SHP77 (cell line): ENCODE data around the gene FOXO6.

Experiments
- DNase-seq, 2 experiments: peaks; one replicate each; lab custom pipeline; 2025; lab: John Stamatoyannopoulos, UW

FOXO6 gene

GRCh38 chr1:41365772-41366454 lies 4.7 kb downstream of the FOXO6 start:
- no peak for DNase-seq

- peak in 1 of 2 experiments; percentile 31 for DNase-seq
Observed at GRCh38 chr1:41366455-41367287, 5.4 kb downstream of the FOXO6 start.

DNA sequence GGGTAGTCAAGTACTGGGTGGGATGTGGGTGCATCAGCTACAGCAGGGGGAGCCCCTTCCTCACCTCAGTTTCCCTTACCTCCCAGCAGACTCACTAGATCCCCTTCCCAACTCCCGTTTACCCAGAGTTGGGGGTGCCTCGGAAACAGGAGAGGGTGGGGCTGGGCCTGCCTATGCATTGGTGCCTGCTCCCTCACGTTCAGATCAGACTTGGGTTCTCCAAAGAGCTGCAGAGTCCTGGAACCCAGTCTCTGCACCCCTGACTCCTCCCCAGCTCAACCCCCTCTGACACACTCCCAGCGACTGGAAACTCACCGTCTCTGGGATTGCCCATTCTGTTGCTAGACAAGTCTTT lies 6.0 kb downstream of the FOXO6 start:
- DNase-seq = no peak

DNA sequence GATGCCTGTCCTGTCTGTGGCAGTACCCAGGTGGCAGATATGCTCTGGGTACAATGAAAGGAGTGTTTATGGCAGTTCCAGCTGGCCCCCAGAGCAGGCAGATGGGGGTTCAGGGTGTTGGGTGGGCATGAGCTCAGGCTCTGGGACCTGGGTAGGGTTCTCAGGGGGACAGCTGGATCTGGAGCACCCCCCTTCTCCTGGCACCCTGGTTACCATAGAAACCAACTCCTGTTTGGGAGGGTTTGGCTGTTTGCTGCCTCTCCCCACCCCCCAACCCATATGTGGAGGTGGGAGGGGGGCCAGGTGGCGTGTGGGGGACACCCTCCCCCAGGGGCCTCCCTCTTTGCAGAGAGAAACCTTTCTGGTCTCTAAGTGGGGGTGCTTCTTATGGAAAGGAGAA lies 7.1 kb downstream of the FOXO6 start:
- no peak for DNase-seq

DNA sequence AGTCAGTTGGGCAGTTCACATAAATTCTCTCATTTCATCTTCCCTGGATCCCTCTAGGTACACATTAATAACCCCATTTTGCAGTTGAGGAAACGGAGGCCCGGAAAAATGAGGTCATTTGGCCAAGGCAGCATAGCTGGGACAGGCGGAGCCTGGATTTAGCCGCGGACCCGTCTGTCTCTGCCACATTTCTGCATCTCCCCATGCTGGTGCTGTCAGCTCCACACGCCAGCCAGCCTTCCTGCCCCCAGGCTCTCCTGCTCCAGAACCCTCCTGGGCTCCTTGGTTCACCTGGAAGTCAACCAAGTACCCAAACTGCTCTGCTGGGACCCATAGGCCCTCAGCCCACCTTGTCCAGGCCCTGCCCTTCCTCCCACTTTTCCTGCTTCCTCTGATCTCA lies 7.6 kb downstream of the FOXO6 start:
- DNase-seq = no peak

- DNase-seq = no peak
Observed at GRCh38 chr1:41369531-41369930, 8.3 kb downstream of the FOXO6 start.

- DNase-seq = no peak
Observed at GRCh38 chr1:41370225-41370624, 9.0 kb downstream of the FOXO6 start.

DNA sequence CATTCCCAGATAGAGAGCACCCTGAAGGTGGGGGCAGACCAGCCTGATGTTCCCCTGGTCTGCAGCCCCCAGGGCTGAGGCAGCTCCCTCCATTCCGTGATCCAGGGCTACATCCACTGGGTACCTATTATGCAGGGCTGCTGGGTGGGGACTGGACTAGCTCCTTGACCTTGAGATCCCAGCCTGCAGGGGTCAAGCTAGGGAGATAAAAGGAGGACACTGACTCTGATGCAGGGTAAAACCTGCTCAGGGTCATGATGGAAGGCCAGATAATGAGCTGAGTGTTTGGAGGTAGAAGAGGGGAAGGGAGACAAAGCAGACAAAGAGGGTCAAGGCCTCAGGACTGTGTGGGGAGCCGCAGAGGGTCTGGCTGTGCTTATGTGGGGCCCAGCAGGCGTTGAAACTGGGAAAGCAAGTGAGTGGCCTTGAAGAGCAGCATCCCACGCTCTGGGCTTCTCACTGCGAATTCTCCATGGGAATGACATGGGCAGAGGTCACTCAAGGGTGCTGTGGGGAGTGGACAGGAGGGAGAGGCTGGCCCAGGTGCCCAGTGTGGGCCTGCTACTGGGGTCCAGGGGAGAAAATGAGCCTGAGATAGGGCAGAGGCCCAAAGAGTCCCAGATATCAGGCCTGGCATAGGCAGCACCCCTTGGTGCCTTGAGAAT lies 9.7 kb downstream of the FOXO6 start:
- DNase-seq = no peak

GRCh38 chr1:41371630-41372599 lies 10.7 kb downstream of the FOXO6 start:
- DNase-seq = peak; percentile 90 to 91

DNA sequence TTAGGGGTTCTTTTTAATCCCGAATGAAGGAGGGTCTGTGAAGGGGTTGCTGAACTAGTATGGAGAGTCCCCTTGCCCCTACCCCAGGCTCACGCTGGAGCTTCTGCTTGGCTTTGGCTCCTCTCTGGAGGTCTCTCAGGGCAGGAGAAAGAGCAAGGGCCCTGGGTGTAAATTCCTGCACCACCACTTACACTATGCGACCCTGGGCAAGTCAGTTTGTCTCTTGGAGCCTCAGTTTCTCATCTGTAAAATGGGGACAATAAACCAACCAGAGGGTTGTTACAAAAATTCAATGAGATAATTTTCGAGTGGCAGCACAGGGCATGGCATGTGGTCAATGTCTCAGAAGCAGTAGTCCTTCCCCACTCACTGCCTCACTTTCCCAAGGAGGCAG lies 11.4 kb downstream of the FOXO6 start:
- DNase-seq = no peak

DNA sequence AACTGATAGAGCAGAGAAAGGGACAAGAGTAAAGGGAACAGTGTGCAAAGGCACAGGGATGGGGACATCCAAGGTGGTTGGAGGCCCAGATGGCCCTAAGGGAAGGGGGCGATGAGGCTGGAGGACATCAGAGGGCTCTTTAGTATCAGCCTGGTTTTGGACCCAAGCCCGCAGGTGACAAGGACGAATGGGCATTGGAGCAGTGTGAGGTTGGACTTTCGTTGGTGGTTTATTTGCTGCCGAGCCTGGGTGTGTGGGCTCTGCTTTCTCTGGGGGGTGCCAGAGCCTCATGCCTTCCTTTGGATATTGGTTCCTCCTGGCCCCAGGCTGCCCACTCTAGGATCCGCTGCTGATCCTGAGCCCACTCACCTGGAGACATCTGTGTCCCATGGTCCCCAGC lies 12.1 kb downstream of the FOXO6 start:
- DNase-seq = no peak

DNA sequence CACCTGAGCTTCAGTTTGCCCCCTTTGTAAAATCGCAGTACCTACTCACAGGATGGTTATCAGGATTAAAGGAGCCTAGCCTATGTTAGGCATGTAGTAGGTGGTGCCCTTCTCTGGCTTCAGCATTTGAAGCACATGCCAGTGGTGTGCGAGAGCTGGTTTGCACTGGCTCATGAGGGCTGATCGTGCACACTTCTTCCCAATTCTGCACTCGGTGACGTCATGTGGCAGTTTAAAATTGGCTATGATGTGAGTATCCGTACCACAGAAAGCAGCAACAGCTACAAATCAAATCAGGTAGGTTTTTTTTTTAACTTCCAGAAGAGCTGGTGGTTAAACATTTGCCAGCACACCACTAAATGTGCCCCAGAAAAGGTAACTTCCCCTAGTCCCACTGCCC lies 13.5 kb downstream of the FOXO6 start:
- DNase-seq = no peak

DNA sequence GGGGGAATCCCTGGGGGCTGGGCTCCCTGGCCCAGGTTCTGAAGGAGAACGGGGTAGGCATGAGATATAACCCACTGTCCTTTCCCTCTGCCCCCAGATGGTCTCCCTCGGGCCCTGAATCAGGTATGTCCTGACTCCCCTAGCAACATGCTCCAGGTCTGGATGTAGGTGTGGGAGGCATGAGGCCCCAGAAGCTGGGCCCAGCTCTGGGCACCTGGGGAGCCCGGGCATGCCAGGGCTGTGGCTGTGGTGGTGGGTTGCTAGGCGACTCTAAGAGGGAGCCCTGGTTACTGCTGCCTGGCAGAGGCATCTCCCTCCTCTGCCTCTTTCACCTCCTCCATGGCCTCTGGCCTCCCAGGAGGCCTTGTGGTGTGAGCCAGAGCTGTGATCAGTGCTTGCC lies 16.2 kb downstream of the FOXO6 start:
- no peak for DNase-seq

DNA sequence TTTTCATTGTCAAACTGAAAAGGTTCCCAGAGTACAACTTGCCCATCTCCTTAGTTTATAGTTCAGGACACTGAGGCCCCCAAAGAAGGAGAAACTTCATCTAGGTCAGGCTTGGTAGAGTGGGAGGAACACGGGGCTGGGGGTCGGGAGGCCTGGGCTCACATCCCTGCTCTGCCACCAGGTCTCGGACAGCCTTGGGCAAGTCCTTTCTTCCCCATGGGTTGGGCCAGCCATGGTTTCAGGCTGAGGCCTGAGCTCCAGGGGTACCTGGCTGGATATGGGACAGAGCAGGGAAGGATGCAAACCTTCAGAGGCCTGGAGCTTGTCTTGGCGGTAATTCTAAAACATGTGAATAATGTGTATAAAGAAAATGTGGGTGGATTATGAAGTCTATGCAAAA lies 17.0 kb downstream of the FOXO6 start:
- no peak for DNase-seq

DNA sequence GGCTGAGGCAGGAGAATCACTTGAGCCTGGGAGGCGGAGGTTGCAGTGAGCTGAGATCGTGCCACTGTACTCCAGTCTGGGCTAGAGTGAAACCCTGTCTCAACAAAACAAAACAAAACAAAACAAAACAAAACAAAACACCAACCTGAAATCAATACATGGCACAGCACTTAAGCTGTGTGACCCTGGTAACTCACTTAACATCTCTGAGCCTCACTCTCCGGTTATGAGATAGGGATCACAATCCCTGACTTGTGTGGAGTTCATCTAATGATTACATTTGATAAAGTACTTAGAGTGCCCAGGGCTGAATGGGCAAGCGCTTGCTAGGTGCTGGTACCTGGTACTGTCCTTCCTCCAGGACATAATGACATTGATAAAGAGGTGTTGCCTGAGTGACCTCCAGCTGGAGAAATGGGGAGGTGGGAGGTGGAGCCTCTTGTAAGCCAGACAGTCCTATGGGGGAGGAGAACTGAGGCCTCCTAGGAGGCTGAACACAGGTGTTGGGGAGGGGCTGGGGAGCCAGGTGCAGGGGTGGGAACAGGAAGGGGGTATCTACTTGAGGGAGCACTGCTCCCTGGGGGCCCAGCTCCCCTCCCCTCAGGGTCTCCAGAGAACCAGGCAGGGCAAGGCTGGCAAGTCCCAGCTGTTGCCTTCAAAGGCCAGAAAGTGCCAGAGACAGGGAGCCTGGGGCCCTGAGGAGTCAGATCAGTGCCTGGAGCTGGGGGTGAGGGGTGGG lies 17.9 kb downstream of the FOXO6 start:
- DNase-seq = no peak

DNA sequence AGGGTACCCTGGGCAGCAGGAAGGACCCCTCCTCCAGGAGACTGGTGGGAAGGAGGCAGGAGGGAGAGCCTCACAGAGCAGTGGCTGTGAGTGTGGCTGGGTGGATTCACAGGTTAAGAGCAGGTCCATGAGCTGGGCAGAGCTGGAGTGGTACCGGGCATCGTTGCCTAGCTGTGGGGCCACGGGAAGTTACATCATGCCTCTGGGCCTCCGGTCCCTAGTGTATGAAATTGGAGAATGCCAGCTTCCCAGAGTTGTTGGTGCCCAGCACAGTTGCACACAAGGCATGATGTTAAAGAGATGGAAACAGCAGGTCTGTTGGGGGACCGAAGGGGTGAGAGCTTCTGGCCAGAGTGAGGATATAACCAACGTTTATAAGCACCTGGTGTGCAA lies 18.5 kb downstream of the FOXO6 start:
- DNase-seq = peak in 1 of 2 experiments; percentile 26

- no peak for DNase-seq
Observed at GRCh38 chr1:41380195-41380594, 19.0 kb downstream of the FOXO6 start.

- DNase-seq = peak in 1 of 2 experiments; percentile 37
Observed at GRCh38 chr1:41380979-41381691, 19.9 kb downstream of the FOXO6 start.

DNA sequence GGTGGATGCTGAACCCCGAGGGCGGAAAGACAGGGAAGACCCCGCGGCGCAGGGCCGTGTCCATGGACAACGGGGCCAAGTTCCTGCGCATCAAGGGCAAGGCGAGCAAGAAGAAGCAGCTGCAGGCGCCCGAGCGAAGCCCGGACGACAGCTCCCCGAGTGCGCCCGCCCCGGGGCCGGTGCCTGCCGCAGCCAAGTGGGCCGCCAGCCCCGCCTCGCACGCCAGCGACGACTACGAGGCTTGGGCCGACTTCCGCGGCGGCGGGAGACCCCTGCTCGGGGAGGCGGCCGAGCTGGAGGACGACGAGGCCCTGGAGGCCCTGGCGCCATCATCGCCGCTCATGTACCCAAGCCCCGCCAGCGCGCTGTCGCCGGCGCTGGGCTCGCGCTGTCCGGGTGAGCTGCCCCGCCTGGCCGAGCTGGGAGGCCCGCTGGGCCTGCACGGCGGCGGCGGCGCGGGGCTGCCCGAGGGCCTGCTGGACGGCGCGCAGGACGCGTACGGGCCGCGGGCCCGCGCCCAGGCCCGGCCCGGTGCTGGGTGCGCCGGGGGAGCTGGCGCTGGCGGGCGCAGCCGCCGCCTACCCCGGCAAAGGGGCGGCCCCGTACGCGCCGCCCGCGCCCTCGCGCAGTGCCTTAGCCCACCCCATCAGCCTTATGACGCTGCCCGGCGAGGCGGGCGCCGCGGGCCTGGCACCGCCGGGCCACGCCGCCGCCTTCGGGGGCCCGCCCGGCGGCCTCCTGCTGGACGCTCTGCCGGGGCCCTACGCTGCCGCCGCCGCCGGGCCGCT lies 20.7 kb downstream of the FOXO6 start:
- DNase-seq = no peak
